Neural progenitor cell (in vitro differentiated cells): Measurements from ENCODE around the gene RSPO4. TPM values are rescaled to one million over a fixed set of nuclear protein-coding genes. Genes with fewer than 3 reads are reported as not detected.
A peak's percentile ranks its signal among the peaks of the same experiment; 100 is the strongest.

Source experiments
- DNase-seq: peaks from one replicate; pipeline ENCODE4 v3.0.0-alpha.2; 2016; ENCODE audit warnings: low spot score
- H2AFZ ChIP-seq: fragments of 200-600 bp; sonication (generic); replicated peaks from 2 replicates; pipeline ENCODE4 v1.6.1; 2016; ENCODE audit warnings: antibody characterized with exemption
- H3F3A ChIP-seq: fragments of 200-600 bp; sonication (generic); 2 replicates; pipeline ENCODE4 v1.6.1; 2016; ENCODE audit warnings: antibody characterized with exemption, low read depth
- H3K27ac ChIP-seq: fragments of 200-600 bp; sonication (generic); 2 replicates; pipeline ENCODE4 v1.5.1; 2016; ENCODE audit warnings: mild to moderate bottlenecking
- H3K27me3 ChIP-seq: fragments of 200-600 bp; sonication (generic); 2 replicates; pipeline ENCODE4 v1.6.1; 2016; ENCODE audit warnings: mild to moderate bottlenecking, moderate library complexity
- H3K36me3 ChIP-seq: fragments of 200-600 bp; sonication (generic); 2 replicates; pipeline ENCODE4 v1.5.1; 2016
- H3K4me1 ChIP-seq: fragments of 200-600 bp; sonication (generic); 2 replicates; pipeline ENCODE4 v1.6.1; 2016; ENCODE audit warnings: mixed run types
- H3K4me2 ChIP-seq: fragments of 200-600 bp; sonication (generic); 2 replicates; pipeline ENCODE4 v1.6.1; 2016
- H3K4me3 ChIP-seq: fragments of 200-600 bp; sonication (generic); 2 replicates; pipeline ENCODE4 v1.5.1; 2016
- H3K79me2 ChIP-seq: fragments of 200-600 bp; sonication (generic); 2 replicates; pipeline ENCODE4 v1.6.1; 2016; ENCODE audit warnings: low read depth
- H3K9ac ChIP-seq: fragments of 200-600 bp; sonication (generic); 2 replicates; pipeline ENCODE4 v1.6.1; 2016
- H3K9me3 ChIP-seq: fragments of 200-600 bp; sonication (generic); 2 replicates; pipeline ENCODE4 v1.5.1; 2016; ENCODE audit warnings: low read depth
- H4K20me1 ChIP-seq: fragments of 200-600 bp; sonication (generic); 2 replicates; pipeline ENCODE4 v1.6.1; 2016; ENCODE audit warnings: low read depth
- H3K27ac Mint-ChIP-seq: 3 replicates; pipeline ENCODE4 v1.8.0; 2021; ENCODE audit warnings: mixed read lengths
- H3K27me3 Mint-ChIP-seq: 2 replicates; pipeline ENCODE4 v1.8.0; 2022; ENCODE audit warnings: low read depth, mild to moderate bottlenecking, inconsistent platforms, moderate library complexity, mixed read lengths; ENCODE audit not compliant: insufficient read depth
- H3K36me3 Mint-ChIP-seq: 3 replicates; pipeline ENCODE4 v1.8.0; 2021; ENCODE audit warnings: mixed read lengths
- H3K4me1 Mint-ChIP-seq: 3 replicates; pipeline ENCODE4 v1.8.0; 2021; ENCODE audit warnings: mixed read lengths
- H3K4me3 Mint-ChIP-seq: 3 replicates; pipeline ENCODE4 v1.8.0; 2021; ENCODE audit warnings: mild to moderate bottlenecking, moderate library complexity, mixed read lengths
- H3K9me3 Mint-ChIP-seq: 3 replicates; pipeline ENCODE4 v1.8.0; 2020; ENCODE audit warnings: mixed read lengths
- EZH2 ChIP-seq: fragments of 200-600 bp; sonication (generic); IDR thresholded peaks from 2 replicates; pipeline ENCODE4 v1.6.1; 2017; ENCODE audit warnings: antibody characterized with exemption, mild to moderate bottlenecking, moderate library complexity
- EZH2phosphoT487 ChIP-seq: fragments of 200-600 bp; sonication (generic); IDR thresholded peaks from 2 replicates; pipeline ENCODE4 v1.6.1; 2017; ENCODE audit warnings: antibody characterized with exemption
- total RNA-seq: library from RNA; depleted of rRNA; stranded (reverse); fragments of >200 nt; gene quantifications from 2 replicates; pipeline ENCODE4 v1.2.3, GENCODE V29; 2015; ENCODE audit warnings: low replicate concordance
- TF ChIP-seq, protein P1 (sequence below): fragments of 200-600 bp; sonication (generic); IDR thresholded peaks from 2 replicates; pipeline ENCODE4 v1.5.1; 2017; ENCODE audit warnings: antibody characterized with exemption, mild to moderate bottlenecking

RSPO4 gene
- total RNA-seq, 1 donor from 2014 or later: 0.26 TPM

GRCh38 chr20:967796-968742, 34.0 kb downstream of the RSPO4 start:
- Mint-ChIP-seq H3K27ac (no peak overlapping the region), H3K27me3 (peaks cover 6% of the 10 kb centered on the region), H3K4me3 (no peak overlapping the region), H3K36me3 (no peaks in the 10 kb centered on the region), H3K9me3 (no peaks in the 10 kb centered on the region), H3K4me1 (no peaks in the 10 kb centered on the region)
- no peaks in the 10 kb centered on the region for H3K27me3 ChIP-seq
- no peaks in the 10 kb centered on the region for H4K20me1 ChIP-seq
- H3K4me1 ChIP-seq: no peaks in the 10 kb centered on the region
- H3K79me2 ChIP-seq: no peaks in the 10 kb centered on the region
- no peak overlapping the region for H3K4me3 ChIP-seq
- H3K9ac ChIP-seq: no peak overlapping the region
- TF ChIP-seq, protein P1, sequence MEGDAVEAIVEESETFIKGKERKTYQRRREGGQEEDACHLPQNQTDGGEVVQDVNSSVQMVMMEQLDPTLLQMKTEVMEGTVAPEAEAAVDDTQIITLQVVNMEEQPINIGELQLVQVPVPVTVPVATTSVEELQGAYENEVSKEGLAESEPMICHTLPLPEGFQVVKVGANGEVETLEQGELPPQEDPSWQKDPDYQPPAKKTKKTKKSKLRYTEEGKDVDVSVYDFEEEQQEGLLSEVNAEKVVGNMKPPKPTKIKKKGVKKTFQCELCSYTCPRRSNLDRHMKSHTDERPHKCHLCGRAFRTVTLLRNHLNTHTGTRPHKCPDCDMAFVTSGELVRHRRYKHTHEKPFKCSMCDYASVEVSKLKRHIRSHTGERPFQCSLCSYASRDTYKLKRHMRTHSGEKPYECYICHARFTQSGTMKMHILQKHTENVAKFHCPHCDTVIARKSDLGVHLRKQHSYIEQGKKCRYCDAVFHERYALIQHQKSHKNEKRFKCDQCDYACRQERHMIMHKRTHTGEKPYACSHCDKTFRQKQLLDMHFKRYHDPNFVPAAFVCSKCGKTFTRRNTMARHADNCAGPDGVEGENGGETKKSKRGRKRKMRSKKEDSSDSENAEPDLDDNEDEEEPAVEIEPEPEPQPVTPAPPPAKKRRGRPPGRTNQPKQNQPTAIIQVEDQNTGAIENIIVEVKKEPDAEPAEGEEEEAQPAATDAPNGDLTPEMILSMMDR: no peak
- TF ChIP-seq EZH2 (no peak), EZH2phosphoT487 (no peak)
- H3F3A ChIP-seq: no peaks in the 10 kb centered on the region
- H3K4me2 ChIP-seq: no peak overlapping the region
- no peak overlapping the region for H3K27ac ChIP-seq
- DNase-seq: peak; percentile 45
- H2AFZ ChIP-seq: no peak overlapping the region
- H3K36me3 ChIP-seq: no peaks in the 10 kb centered on the region
- no peaks in the 10 kb centered on the region for H3K9me3 ChIP-seq

- H3K4me1 Mint-ChIP-seq: no peaks in the 10 kb centered on the region
- H3K27me3 Mint-ChIP-seq: peaks cover 8% of the 10 kb centered on the region
- Histone ChIP-seq H3K9ac (no peak overlapping the region), H3K9me3 (no peaks in the 10 kb centered on the region), H2AFZ (no peak overlapping the region), H3K27me3 (no peaks in the 10 kb centered on the region), H3K4me2 (no peak overlapping the region), H4K20me1 (no peaks in the 10 kb centered on the region), H3K4me3 (no peak overlapping the region), H3K79me2 (no peaks in the 10 kb centered on the region), H3K4me1 (no peaks in the 10 kb centered on the region), H3F3A (no peaks in the 10 kb centered on the region), H3K36me3 (no peaks in the 10 kb centered on the region), H3K27ac (no peak overlapping the region)
- H3K4me3 Mint-ChIP-seq: no peak overlapping the region
- TF ChIP-seq, protein P1: no peak
- TF ChIP-seq EZH2: no peak
- no peak for TF ChIP-seq EZH2phosphoT487
- H3K9me3 Mint-ChIP-seq: no peaks in the 10 kb centered on the region
- no peak for DNase-seq
- H3K36me3 Mint-ChIP-seq: no peaks in the 10 kb centered on the region
- H3K27ac Mint-ChIP-seq: no peak overlapping the region
These were observed 36.2 kb downstream of the RSPO4 start for GRCh38 chr20:965956-966355.

GRCh38 chr20:963795-964194, 38.3 kb downstream of the RSPO4 start:
- TF ChIP-seq, protein P1: no peak
- TF ChIP-seq EZH2phosphoT487: no peak
- TF ChIP-seq EZH2: no peak
- Histone ChIP-seq H4K20me1 (no peaks in the 10 kb centered on the region), H3K9ac (no peak overlapping the region), H3K4me2 (no peak overlapping the region), H3K27ac (no peak overlapping the region), H3K9me3 (no peaks in the 10 kb centered on the region), H3F3A (no peaks in the 10 kb centered on the region), H3K4me1 (no peaks in the 10 kb centered on the region), H3K36me3 (no peaks in the 10 kb centered on the region), H2AFZ (no peak overlapping the region), H3K4me3 (no peak overlapping the region), H3K79me2 (no peaks in the 10 kb centered on the region), H3K27me3 (no peaks in the 10 kb centered on the region)
- Mint-ChIP-seq H3K27me3 (peaks cover 2% of the 10 kb centered on the region), H3K36me3 (no peaks in the 10 kb centered on the region), H3K27ac (no peak overlapping the region), H3K4me1 (no peaks in the 10 kb centered on the region), H3K9me3 (no peaks in the 10 kb centered on the region), H3K4me3 (no peak overlapping the region)
- no peak for DNase-seq
